Measurements from ENCODE around the gene ITSN2. TPM values are rescaled to one million over a fixed set of nuclear protein-coding genes. Genes with fewer than 3 reads are reported as not detected.

ITSN2 gene
- total RNA-seq, 1 donor from 2014 or later, result 52.5 TPM

DNA sequence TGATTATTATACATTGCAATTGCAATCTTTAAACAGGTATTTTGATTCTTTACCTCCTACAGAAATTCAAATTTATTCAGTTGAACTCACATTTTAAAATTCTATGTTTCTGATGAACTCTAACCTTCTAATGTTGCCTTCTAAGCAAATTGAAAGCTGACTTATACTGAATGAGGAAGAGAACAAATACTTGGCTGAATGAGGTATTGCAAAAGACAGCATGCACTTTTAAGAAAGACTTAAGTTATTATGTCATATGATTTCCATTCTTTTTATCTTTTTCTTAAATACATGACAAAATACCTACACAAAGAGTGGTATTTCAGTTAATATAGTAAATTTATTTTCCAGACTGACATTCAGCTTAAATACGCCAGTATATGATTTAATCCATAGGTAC, 120.8 kb downstream of the ITSN2 start:
- Histone ChIP-seq H3K27ac (no peak overlapping the region), H3K27me3 (no peaks in the 10 kb centered on the region), H3K4me1 (no peaks in the 10 kb centered on the region), H3K36me3 (peaks cover 0 to 9% of the 10 kb centered on the region in 2 donors), H3K4me3 (no peak overlapping the region), H3K9me3 (no peaks in the 10 kb centered on the region)
- DNase-seq (ENCODE audit: extremely low spot score in 2 of 2), result no peak
- intact Hi-C loops (cut with DNase I), result loop anchor here (10.0 kb wide), 1 partner anchor 145 kb away; no protein-coding TSS in a partner anchor
- TF ChIP-seq, protein P1, sequence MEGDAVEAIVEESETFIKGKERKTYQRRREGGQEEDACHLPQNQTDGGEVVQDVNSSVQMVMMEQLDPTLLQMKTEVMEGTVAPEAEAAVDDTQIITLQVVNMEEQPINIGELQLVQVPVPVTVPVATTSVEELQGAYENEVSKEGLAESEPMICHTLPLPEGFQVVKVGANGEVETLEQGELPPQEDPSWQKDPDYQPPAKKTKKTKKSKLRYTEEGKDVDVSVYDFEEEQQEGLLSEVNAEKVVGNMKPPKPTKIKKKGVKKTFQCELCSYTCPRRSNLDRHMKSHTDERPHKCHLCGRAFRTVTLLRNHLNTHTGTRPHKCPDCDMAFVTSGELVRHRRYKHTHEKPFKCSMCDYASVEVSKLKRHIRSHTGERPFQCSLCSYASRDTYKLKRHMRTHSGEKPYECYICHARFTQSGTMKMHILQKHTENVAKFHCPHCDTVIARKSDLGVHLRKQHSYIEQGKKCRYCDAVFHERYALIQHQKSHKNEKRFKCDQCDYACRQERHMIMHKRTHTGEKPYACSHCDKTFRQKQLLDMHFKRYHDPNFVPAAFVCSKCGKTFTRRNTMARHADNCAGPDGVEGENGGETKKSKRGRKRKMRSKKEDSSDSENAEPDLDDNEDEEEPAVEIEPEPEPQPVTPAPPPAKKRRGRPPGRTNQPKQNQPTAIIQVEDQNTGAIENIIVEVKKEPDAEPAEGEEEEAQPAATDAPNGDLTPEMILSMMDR (IDR thresholded peaks at IDR 0.05), result no peak

DNA sequence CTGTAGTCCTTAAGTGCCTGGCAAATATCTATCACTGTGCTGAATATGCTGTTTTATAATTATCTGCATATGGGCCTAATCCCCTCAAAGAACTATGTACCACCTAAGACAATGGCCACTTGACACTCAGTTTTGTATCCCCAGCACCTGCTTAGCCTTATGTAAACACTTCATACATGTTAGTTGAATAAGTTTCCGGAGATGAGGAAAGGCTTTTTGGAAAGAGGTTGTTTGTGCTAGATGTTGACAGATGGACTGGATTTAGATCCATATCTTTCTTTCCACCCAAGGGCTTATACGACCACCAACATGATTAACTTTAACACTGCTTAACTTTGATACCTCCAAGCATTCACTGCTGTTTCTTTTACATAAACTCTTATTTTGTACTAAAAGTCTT, 122.2 kb downstream of the ITSN2 start:
- Histone ChIP-seq H3K4me3 (no peak overlapping the region), H3K36me3 (no peaks in the 10 kb centered on the region), H3K9me3 (no peaks in the 10 kb centered on the region), H3K27ac (no peak overlapping the region), H3K4me1 (no peaks in the 10 kb centered on the region), H3K27me3 (no peaks in the 10 kb centered on the region)
- TF ChIP-seq, protein P1 (IDR thresholded peaks at IDR 0.05), result no peak
- TF ChIP-seq POLR2AphosphoS5 (IDR thresholded peaks at IDR 0.05; ENCODE audit: insufficient read depth in 1 of 2, low read depth in 1 of 2), result no peak
- TF ChIP-seq POLR2A (IDR thresholded peaks at IDR 0.05), result no peak
- intact Hi-C loops (cut with DNase I), result loop anchor here (10.0 kb wide), 1 partner anchor 147 kb away; no protein-coding TSS in a partner anchor
- no peak for DNase-seq (ENCODE audit: extremely low spot score in 2 of 2)

DNA sequence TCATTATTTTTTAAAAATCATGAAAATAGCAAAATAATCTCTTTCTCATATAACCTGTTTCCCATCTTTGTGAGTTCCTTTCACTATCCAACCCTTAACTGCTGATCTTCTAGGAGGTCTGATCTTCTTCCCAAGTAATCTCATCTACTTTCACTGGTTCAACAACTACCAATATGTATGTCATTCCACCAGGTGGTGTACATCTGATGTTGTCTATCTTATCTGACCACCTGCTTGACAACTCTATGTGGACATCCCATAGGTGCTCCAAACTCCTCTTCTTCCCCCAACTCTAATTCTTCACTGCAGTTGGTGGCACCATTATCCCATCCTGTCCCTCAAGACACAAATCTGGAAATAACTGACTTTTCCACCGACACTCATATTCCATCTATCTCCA, 123.0 kb downstream of the ITSN2 start:
- no peak for TF ChIP-seq POLR2AphosphoS5 (IDR thresholded peaks at IDR 0.05; ENCODE audit: insufficient read depth in 1 of 2, low read depth in 1 of 2)
- TF ChIP-seq, protein P1 (IDR thresholded peaks at IDR 0.05), result no peak
- TF ChIP-seq POLR2A (IDR thresholded peaks at IDR 0.05), result no peak
- Histone ChIP-seq H3K27me3 (no peaks in the 10 kb centered on the region), H3K27ac (no peak overlapping the region), H3K4me3 (no peak overlapping the region), H3K9me3 (no peaks in the 10 kb centered on the region), H3K36me3 (no peaks in the 10 kb centered on the region), H3K4me1 (no peaks in the 10 kb centered on the region)
- intact Hi-C loops (cut with DNase I), result loop anchor here (10.0 kb wide), 1 partner anchor 147 kb away; no protein-coding TSS in a partner anchor
- DNase-seq (ENCODE audit: extremely low spot score in 2 of 2), result no peak

DNA sequence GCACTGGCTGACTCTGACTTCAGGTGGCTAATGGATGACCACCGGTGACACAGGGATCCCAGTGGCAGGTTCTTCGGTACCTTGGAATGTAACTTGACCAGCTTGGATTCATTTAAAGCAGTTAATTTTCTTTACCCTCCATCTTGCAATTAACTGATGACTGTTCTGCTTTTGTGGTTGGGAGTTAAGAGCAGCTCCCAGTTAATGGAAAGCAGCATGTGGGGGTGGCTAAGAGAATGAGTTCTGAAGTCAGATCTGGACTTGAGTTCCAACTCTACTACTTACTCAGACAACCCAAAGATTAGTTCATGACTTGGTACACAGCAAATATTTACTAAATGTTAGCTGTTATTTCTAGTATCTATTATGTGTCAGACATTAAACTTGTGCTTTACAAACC, 127.0 kb downstream of the ITSN2 start:
- H3K4me3 ChIP-seq, result no peak overlapping the region
- H3K27ac ChIP-seq, result no peak overlapping the region
- H3K4me1 ChIP-seq, result no peaks in the 10 kb centered on the region
- TF ChIP-seq POLR2AphosphoS5 (IDR thresholded peaks at IDR 0.05; ENCODE audit: insufficient read depth in 1 of 2, low read depth in 1 of 2), result no peak
- TF ChIP-seq, protein P1 (IDR thresholded peaks at IDR 0.05), result no peak
- no peak for DNase-seq (ENCODE audit: extremely low spot score in 2 of 2)
- no peaks in the 10 kb centered on the region for H3K9me3 ChIP-seq
- H3K27me3 ChIP-seq, result no peaks in the 10 kb centered on the region
- intact Hi-C loops (cut with DNase I), result loop anchor here (10.0 kb wide), 1 partner anchor 151 kb away; no protein-coding TSS in a partner anchor
- H3K36me3 ChIP-seq, result no peaks in the 10 kb centered on the region

DNA sequence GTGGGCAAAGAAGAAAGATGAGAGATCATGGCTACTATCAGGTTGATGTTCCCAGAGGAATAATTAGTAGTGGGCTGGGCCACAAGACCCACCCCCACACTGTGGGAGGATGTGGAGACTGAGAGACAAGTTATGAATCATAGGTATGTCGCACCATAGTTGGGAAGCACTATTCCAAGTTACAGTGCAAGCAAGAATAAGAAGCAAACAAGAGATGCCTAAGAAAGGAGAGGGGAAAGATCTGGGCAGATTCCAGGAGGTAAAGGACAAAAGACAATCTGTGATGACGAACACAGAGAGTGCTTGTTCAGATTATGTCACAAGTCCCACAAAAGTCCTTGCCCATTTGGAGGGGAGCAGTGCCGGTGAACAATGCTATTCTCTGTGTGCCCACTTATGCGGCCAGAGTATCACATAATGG, 128.9 kb downstream of the ITSN2 start:
- no peak for DNase-seq (ENCODE audit: extremely low spot score in 2 of 2)
- TF ChIP-seq, protein P1 (IDR thresholded peaks at IDR 0.05), result no peak
- TF ChIP-seq POLR2AphosphoS5 (IDR thresholded peaks at IDR 0.05; ENCODE audit: insufficient read depth in 1 of 2, low read depth in 1 of 2), result no peak
- no peak for TF ChIP-seq POLR2A (IDR thresholded peaks at IDR 0.05)
- intact Hi-C loops (cut with DNase I), result loop anchor here (10.0 kb wide), 1 partner anchor 153 kb away; no protein-coding TSS in a partner anchor

More for the DNA sequence above, 128.9 kb downstream of the ITSN2 start:
- Histone ChIP-seq H3K9me3 (no peaks in the 10 kb centered on the region), H3K27ac (no peak overlapping the region), H3K4me1 (no peaks in the 10 kb centered on the region), H3K4me3 (no peak overlapping the region), H3K36me3 (no peaks in the 10 kb centered on the region), H3K27me3 (no peaks in the 10 kb centered on the region)
